Right atrium auricular region (tissue), 2 donors: ENCODE data around the gene TMIGD1. TPM values are rescaled to one million over a fixed set of nuclear protein-coding genes. Genes with fewer than 3 reads are reported as not detected.

ENCODE experiments used
- DNase-seq: peaks from one replicate; pipeline ENCODE4 v3.0.0-alpha.2; 2019; ENCODE audit warnings: low spot score
- H3K27ac ChIP-seq, 2 donors: fragments of 200-600 bp; sonication (generic); 1 replicate in 1 of 2; 2 replicates in 1 of 2; pipeline ENCODE4 v1.5.1; 2016 to 2019
- H3K27me3 ChIP-seq, 2 donors: fragments of 200-600 bp; sonication (generic); one replicate each; pipeline versions ENCODE4 v1.5.1 to v1.6.0; 2017 to 2019
- H3K36me3 ChIP-seq: fragments of 200-600 bp; sonication (generic); one replicate; pipeline ENCODE4 v1.5.1; 2016
- H3K4me1 ChIP-seq, 2 donors: fragments of 200-600 bp; sonication (generic); one replicate each; pipeline versions ENCODE4 v1.5.1 to v1.6.0; 2017 to 2019
- H3K4me3 ChIP-seq, 2 donors: fragments of 200-600 bp; sonication (generic); 1 replicate in 1 of 2; 2 replicates in 1 of 2; pipeline ENCODE4 v1.5.1; 2017 to 2019; ENCODE audit warnings: mild to moderate bottlenecking in 1 of 2, moderate library complexity in 1 of 2
- H3K9me3 ChIP-seq, 2 donors: fragments of 200-600 bp; sonication (generic); one replicate each; pipeline ENCODE4 v1.5.1; 2019
- CTCF ChIP-seq, 2 donors: fragments of 200-600 bp; sonication (generic); IDR thresholded peaks; one replicate each; pipeline ENCODE4 v1.5.1; 2019; ENCODE audit warnings: antibody characterized with exemption in 2 of 2
- total RNA-seq, 2 donors: library from RNA; depleted of rRNA; stranded (reverse); fragments of >200 nt; gene quantifications; one replicate each; pipeline ENCODE4 v1.1.0, GENCODE V29; 2016

TMIGD1 gene
- total RNA-seq, 2 donors from 2014 or later = not detected

GRCh38 chr17:30321314-30321713 lies 12.5 kb downstream of the TMIGD1 start:
- H3K27ac ChIP-seq = no peak overlapping the region
- no peaks in the 10 kb centered on the region for H3K36me3 ChIP-seq
- no peaks in the 10 kb centered on the region for H3K27me3 ChIP-seq
- no peak for TF ChIP-seq CTCF (IDR thresholded peaks at IDR 0.05)
- no peaks in the 10 kb centered on the region for H3K4me1 ChIP-seq
- H3K4me3 ChIP-seq = no peak overlapping the region
- no peaks in the 10 kb centered on the region for H3K9me3 ChIP-seq
- DNase-seq = no peak

DNA sequence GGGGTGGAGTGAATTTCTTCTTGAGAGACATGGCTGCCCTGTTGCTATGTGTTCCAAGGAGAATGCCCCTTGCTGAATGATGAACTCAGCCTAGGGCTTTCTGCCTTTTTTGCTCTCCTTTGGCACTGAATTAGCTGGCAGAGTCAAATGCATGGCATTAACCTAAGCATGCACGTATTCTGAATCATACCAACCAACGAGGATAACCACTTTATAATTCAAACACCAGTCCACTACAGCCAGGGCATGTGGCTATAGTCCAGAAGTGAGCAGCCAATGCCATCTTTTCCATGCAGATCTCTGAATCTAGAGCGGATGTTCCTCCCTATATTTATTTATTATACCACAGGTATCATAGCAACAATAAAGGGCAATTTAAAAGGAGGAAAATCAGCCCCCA lies 15.7 kb downstream of the TMIGD1 start:
- Histone ChIP-seq H3K4me1 (no peaks in the 10 kb centered on the region), H3K27ac (no peak overlapping the region), H3K4me3 (no peak overlapping the region), H3K27me3 (no peaks in the 10 kb centered on the region), H3K36me3 (no peaks in the 10 kb centered on the region), H3K9me3 (no peaks in the 10 kb centered on the region)
- no peak for TF ChIP-seq CTCF (IDR thresholded peaks at IDR 0.05)
- DNase-seq = no peak

- H3K27ac ChIP-seq = no peak overlapping the region
- no peaks in the 10 kb centered on the region for H3K4me1 ChIP-seq
- DNase-seq = no peak
- H3K36me3 ChIP-seq = no peaks in the 10 kb centered on the region
- H3K4me3 ChIP-seq = no peak overlapping the region
- H3K9me3 ChIP-seq = no peaks in the 10 kb centered on the region
- no peak for TF ChIP-seq CTCF (IDR thresholded peaks at IDR 0.05)
- no peaks in the 10 kb centered on the region for H3K27me3 ChIP-seq
Measured at GRCh38 chr17:30316736-30317135, 17.1 kb downstream of the TMIGD1 start.

GRCh38 chr17:30315106-30315505 lies 18.8 kb downstream of the TMIGD1 start:
- no peak for TF ChIP-seq CTCF (IDR thresholded peaks at IDR 0.05)

DNA sequence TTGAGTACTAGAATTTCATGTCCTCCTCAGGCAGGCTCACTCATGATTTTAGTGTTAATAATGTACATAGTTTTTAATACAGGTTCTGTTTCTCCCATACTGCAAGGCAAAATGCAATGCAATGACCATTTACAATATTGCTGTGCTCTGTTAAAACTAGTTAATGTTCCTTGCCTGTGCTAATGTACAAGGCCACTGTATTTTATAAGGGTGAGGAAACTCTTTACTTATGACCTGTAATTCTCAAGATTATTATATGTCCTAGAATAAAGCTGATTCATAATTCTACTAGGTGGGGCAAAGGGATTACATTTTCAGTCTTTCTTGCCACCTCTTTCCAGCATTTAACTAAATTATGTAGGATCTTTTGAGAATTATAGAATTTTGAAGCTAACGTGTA lies 19.4 kb downstream of the TMIGD1 start:
- H3K9me3 ChIP-seq = no peaks in the 10 kb centered on the region
- H3K4me3 ChIP-seq = no peak overlapping the region
- DNase-seq = no peak
- no peaks in the 10 kb centered on the region for H3K36me3 ChIP-seq
- no peaks in the 10 kb centered on the region for H3K4me1 ChIP-seq
- H3K27ac ChIP-seq = no peak overlapping the region
- H3K27me3 ChIP-seq = no peaks in the 10 kb centered on the region
- no peak for TF ChIP-seq CTCF (IDR thresholded peaks at IDR 0.05)

More at GRCh38 chr17:30315106-30315505, 18.8 kb downstream of the TMIGD1 start:
- Histone ChIP-seq H3K27ac (no peak overlapping the region), H3K4me3 (no peak overlapping the region), H3K27me3 (no peaks in the 10 kb centered on the region), H3K36me3 (no peaks in the 10 kb centered on the region), H3K4me1 (no peaks in the 10 kb centered on the region), H3K9me3 (no peaks in the 10 kb centered on the region)
- no peak for DNase-seq

- Histone ChIP-seq H3K27ac (no peak overlapping the region), H3K9me3 (no peaks in the 10 kb centered on the region), H3K36me3 (no peaks in the 10 kb centered on the region), H3K4me1 (no peaks in the 10 kb centered on the region), H3K27me3 (no peaks in the 10 kb centered on the region), H3K4me3 (no peak overlapping the region)
- DNase-seq = no peak
- no peak for TF ChIP-seq CTCF (IDR thresholded peaks at IDR 0.05)
Measured at GRCh38 chr17:30312226-30312625, 21.6 kb downstream of the TMIGD1 start.
